Trophoblast cell (in vitro differentiated cells and primary cell): Measurements from ENCODE around the gene PIK3C2B.

Experiments
- DNase-seq, 2 donors: peaks; one replicate each; pipeline ENCODE4 v3.0.0-alpha.2; 2016
- H2AFZ ChIP-seq: 2 replicates; pipeline ENCODE4 v1.6.1; 2013; ENCODE audit warnings: low read length, moderate library complexity, mild to moderate bottlenecking; ENCODE audit not compliant: insufficient read depth, poor library complexity
- H2AK5ac ChIP-seq: 2 replicates; pipeline ENCODE4 v1.6.1; 2013; ENCODE audit warnings: mild to moderate bottlenecking, low read length
- H2BK120ac ChIP-seq: 2 replicates; pipeline ENCODE4 v1.6.1; 2013; ENCODE audit warnings: low read length, mild to moderate bottlenecking, moderate library complexity; ENCODE audit not compliant: insufficient read depth, poor library complexity
- H2BK12ac ChIP-seq: 2 replicates; pipeline ENCODE4 v1.6.1; 2013; ENCODE audit warnings: mild to moderate bottlenecking, low read length, moderate library complexity
- H2BK5ac ChIP-seq: 2 replicates; pipeline ENCODE4 v1.6.1; 2013; ENCODE audit warnings: low read length, low read depth, moderate library complexity, mild to moderate bottlenecking; ENCODE audit not compliant: poor library complexity
- H3K14ac ChIP-seq: 2 replicates; pipeline ENCODE4 v1.6.1; 2013; ENCODE audit warnings: mild to moderate bottlenecking, low read length
- H3K18ac ChIP-seq: 2 replicates; pipeline ENCODE4 v1.6.1; 2013; ENCODE audit warnings: mild to moderate bottlenecking, low read length
- H3K23ac ChIP-seq: 2 replicates; pipeline ENCODE4 v1.6.1; 2013; ENCODE audit warnings: low read length
- H3K27ac ChIP-seq: 2 replicates; pipeline ENCODE4 v1.5.1; 2013; ENCODE audit warnings: low read depth, mild to moderate bottlenecking, inconsistent platforms, low read length, moderate library complexity
- H3K27me3 ChIP-seq: 2 replicates; pipeline ENCODE4 v1.6.1; 2013; ENCODE audit warnings: inconsistent platforms, mild to moderate bottlenecking, low read length, moderate library complexity; ENCODE audit not compliant: insufficient read depth
- H3K36me3 ChIP-seq, 2 experiments: 1 replicate in 1 of 2; 2 replicates in 1 of 2; pipeline ENCODE4 v1.6.1; 2013; ENCODE audit warnings: low read length in 2 of 2, mild to moderate bottlenecking in 2 of 2, moderate library complexity in 1 of 2; ENCODE audit not compliant: insufficient read depth in 2 of 2, control insufficient read depth in 1 of 2
- H3K4ac ChIP-seq: 2 replicates; pipeline ENCODE4 v1.6.1; 2013; ENCODE audit warnings: low read depth, mild to moderate bottlenecking, low read length, moderate library complexity
- H3K4me1 ChIP-seq, 2 experiments: 1 replicate in 1 of 2; 2 replicates in 1 of 2; pipeline ENCODE4 v1.6.1; 2013; ENCODE audit warnings: low read length in 2 of 2, mild to moderate bottlenecking in 2 of 2, moderate library complexity in 1 of 2; ENCODE audit not compliant: insufficient read depth in 2 of 2, control insufficient read depth in 1 of 2
- H3K4me2 ChIP-seq: 2 replicates; pipeline ENCODE4 v1.6.1; 2013; ENCODE audit warnings: inconsistent platforms, mild to moderate bottlenecking, low read length, moderate library complexity
- H3K4me3 ChIP-seq: 2 replicates; pipeline ENCODE4 v1.5.1; 2013; ENCODE audit warnings: mild to moderate bottlenecking, low read depth, low read length, inconsistent platforms
- H3K79me1 ChIP-seq: one replicate; pipeline ENCODE4 v1.6.1; 2013; ENCODE audit warnings: low read length
- H3K79me2 ChIP-seq: 2 replicates; pipeline ENCODE4 v1.6.1; 2013; ENCODE audit warnings: low read length, mild to moderate bottlenecking; ENCODE audit not compliant: control insufficient read depth, insufficient read depth, poor library complexity
- H3K9ac ChIP-seq: 2 replicates; pipeline ENCODE4 v1.6.1; 2013; ENCODE audit warnings: mild to moderate bottlenecking, low read length
- H3K9me3 ChIP-seq: 2 replicates; pipeline ENCODE4 v1.6.1; 2013; ENCODE audit warnings: low read depth, mild to moderate bottlenecking, control low read depth, inconsistent platforms, low read length; ENCODE audit not compliant: insufficient read depth
- H4K12ac ChIP-seq: 2 replicates; pipeline ENCODE4 v1.6.1; 2013; ENCODE audit warnings: low read depth, mild to moderate bottlenecking, low read length, moderate library complexity
- H4K8ac ChIP-seq: 2 replicates; pipeline ENCODE4 v1.6.1; 2013; ENCODE audit warnings: low read depth, mild to moderate bottlenecking, low read length, moderate library complexity
- H4K91ac ChIP-seq: one replicate; pipeline ENCODE4 v1.6.1; 2013; ENCODE audit warnings: low read depth, mild to moderate bottlenecking, low read length, moderate library complexity
- WGBS: extraction: QIAGEN DNeasy Blood & Tissue Kit; methylation state at CpG from one replicate; pipeline ENCODE4 v1.1.7; 2013; ENCODE audit warnings: missing lambda C conversion rate; ENCODE audit not compliant: insufficient read length, insufficient coverage; ENCODE audit errors: extremely low coverage; 5-methylcytosine and 5-hydroxymethylcytosine counted together

PIK3C2B gene

GRCh38 chr1:204479387-204480136, 15.0 kb downstream of the PIK3C2B start:
- Histone ChIP-seq H3K23ac (no peak overlapping the region), H2AK5ac (no peak overlapping the region), H3K9ac (no peak overlapping the region), H2AFZ (no peak overlapping the region), H3K27ac (no peak overlapping the region), H2BK12ac (no peak overlapping the region), H4K8ac (no peak overlapping the region), H3K9me3 (peaks cover 2% of the 10 kb centered on the region), H3K4me1 (peaks cover 11 to 19% of the 10 kb centered on the region in 2 experiments), H2BK5ac (no peak overlapping the region), H3K4ac (no peak overlapping the region), H3K4me3 (no peak overlapping the region), H3K79me2 (no peaks in the 10 kb centered on the region), H3K27me3 (no peaks in the 10 kb centered on the region), H3K79me1 (no peaks in the 10 kb centered on the region), H3K4me2 (no peak overlapping the region), H3K36me3 (no peaks in the 10 kb centered on the region), H4K91ac (no peak overlapping the region), H4K12ac (no peak overlapping the region), H2BK120ac (no peak overlapping the region), H3K14ac (no peak overlapping the region), H3K18ac (no peak overlapping the region)
- no CpG with 5 or more reads among the region's 13 CpGs for WGBS
- DNase-seq = peak; percentile 75 to 89

DNA sequence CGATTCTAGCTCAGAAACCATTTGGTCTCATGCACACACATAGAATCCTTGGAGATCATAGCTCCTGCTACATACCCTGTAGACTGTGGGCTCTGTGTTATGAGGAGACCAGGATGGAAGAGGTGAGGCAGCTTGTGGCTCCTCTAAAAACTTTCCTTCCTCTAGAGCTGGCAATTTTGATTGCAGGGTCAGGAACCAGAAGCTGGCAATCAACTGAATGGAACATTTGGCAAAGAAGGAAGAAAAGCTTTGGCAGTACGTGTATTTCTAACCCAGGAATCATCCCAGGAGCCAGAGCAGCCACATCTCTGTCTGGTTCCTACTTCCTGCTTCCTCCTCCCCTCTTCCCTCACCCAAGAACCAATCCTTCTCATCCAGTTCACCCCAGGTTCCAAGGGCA, 15.7 kb downstream of the PIK3C2B start:
- Histone ChIP-seq H2AK5ac (no peak overlapping the region), H3K9ac (no peak overlapping the region), H3K4ac (no peak overlapping the region), H2BK12ac (no peak overlapping the region), H3K36me3 (no peaks in the 10 kb centered on the region), H3K9me3 (peaks cover 2% of the 10 kb centered on the region), H4K12ac (no peak overlapping the region), H3K79me2 (no peaks in the 10 kb centered on the region), H3K79me1 (no peaks in the 10 kb centered on the region), H3K14ac (no peak overlapping the region), H3K23ac (no peak overlapping the region), H4K8ac (no peak overlapping the region), H2AFZ (no peak overlapping the region), H3K27me3 (no peaks in the 10 kb centered on the region), H3K27ac (no peak overlapping the region), H2BK120ac (no peak overlapping the region), H3K4me1 (peaks cover 11 to 19% of the 10 kb centered on the region in 2 experiments), H3K18ac (no peak overlapping the region), H2BK5ac (no peak overlapping the region), H3K4me2 (no peak overlapping the region), H3K4me3 (no peak overlapping the region), H4K91ac (no peak overlapping the region)
- no CpG with 5 or more reads among the region's 2 CpGs for WGBS
- no peak for DNase-seq

DNA sequence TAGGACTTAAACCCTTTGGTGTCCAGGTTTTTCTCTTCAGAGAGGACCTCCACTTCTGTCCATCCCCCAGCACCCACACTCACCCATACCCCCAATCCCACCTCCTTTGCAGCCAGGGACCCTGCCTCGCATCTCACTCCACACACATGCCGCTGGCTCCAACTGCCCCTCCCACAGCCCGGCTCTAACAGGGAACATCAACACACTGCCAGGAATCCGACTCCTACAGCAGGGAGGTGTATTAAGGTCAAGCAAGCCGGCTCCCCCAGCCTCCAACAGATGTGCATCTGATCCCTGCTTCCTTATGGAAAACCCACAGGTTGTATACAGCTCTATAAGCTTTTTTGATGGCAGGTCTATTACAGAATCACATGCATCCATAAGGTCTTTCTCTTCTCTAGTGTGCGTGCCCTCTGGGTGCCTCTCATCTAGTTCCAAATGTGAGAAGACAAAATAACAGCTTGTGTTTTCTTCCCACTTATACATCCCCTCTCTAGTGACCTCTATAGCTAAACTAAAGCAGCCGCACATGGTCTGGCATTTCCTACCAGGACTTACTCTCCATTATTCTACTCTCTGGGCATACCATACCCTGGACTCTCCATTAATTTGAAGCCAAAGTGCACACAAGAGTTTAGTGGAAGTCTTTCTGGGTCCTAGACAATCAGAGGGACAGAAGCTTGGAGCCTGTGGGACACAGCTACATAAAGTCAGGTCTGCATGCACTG, 16.3 kb downstream of the PIK3C2B start:
- no peak overlapping the region for H3K4ac ChIP-seq
- no peak overlapping the region for H3K18ac ChIP-seq
- H2AK5ac ChIP-seq = no peak overlapping the region
- no peak overlapping the region for H3K4me2 ChIP-seq
- no peak overlapping the region for H3K4me3 ChIP-seq
- no peaks in the 10 kb centered on the region for H3K79me1 ChIP-seq
- H2BK120ac ChIP-seq = no peak overlapping the region
- H3K4me1 ChIP-seq = peaks cover 11 to 19% of the 10 kb centered on the region in 2 experiments
- peaks cover 2% of the 10 kb centered on the region for H3K9me3 ChIP-seq
- H4K91ac ChIP-seq = no peak overlapping the region
- H3K27me3 ChIP-seq = no peaks in the 10 kb centered on the region
- no peak overlapping the region for H2AFZ ChIP-seq
- no peaks in the 10 kb centered on the region for H3K79me2 ChIP-seq
- no peak overlapping the region for H3K14ac ChIP-seq
- WGBS = no CpG with 5 or more reads among the region's 7 CpGs
- H3K36me3 ChIP-seq = no peaks in the 10 kb centered on the region
- H4K12ac ChIP-seq = no peak overlapping the region
- no peak for DNase-seq
- no peak overlapping the region for H4K8ac ChIP-seq
- no peak overlapping the region for H2BK5ac ChIP-seq
- H3K9ac ChIP-seq = no peak overlapping the region
- H3K23ac ChIP-seq = no peak overlapping the region
- H2BK12ac ChIP-seq = no peak overlapping the region
- H3K27ac ChIP-seq = no peak overlapping the region

GRCh38 chr1:204477036-204477740, 17.4 kb downstream of the PIK3C2B start:
- Histone ChIP-seq H2BK12ac (no peak overlapping the region), H4K12ac (no peak overlapping the region), H3K4me1 (peaks cover 11 to 19% of the 10 kb centered on the region in 2 experiments), H3K27me3 (no peaks in the 10 kb centered on the region), H3K18ac (no peak overlapping the region), H4K91ac (no peak overlapping the region), H3K4me2 (no peak overlapping the region), H2AFZ (no peak overlapping the region), H4K8ac (no peak overlapping the region), H2BK120ac (no peak overlapping the region), H3K27ac (no peak overlapping the region), H3K4ac (no peak overlapping the region), H3K14ac (no peak overlapping the region), H3K23ac (no peak overlapping the region), H3K79me2 (no peaks in the 10 kb centered on the region), H3K9ac (no peak overlapping the region), H2BK5ac (no peak overlapping the region), H3K9me3 (peaks cover 2% of the 10 kb centered on the region), H3K4me3 (no peak overlapping the region), H3K36me3 (no peaks in the 10 kb centered on the region), H3K79me1 (no peaks in the 10 kb centered on the region), H2AK5ac (peak overlapping the region; percentile 9)
- no peak for DNase-seq
- WGBS = no CpG with 5 or more reads among the region's 5 CpGs
